ENCODE results near the gene PAPOLA.

The PAPOLA gene

GRCh38 chr14:96484399-96484798, 17.8 kb upstream of the PAPOLA start:
- TF ChIP-seq CTCF (IDR thresholded peaks at IDR 0.05; ENCODE audit: borderline replicate concordance, insufficient read depth, low read depth, low read length): no peak
- H3K4me3 ChIP-seq (ENCODE audit: low read depth, low read length): no peak overlapping the region

- TF ChIP-seq CTCF (IDR thresholded peaks at IDR 0.05; ENCODE audit: borderline replicate concordance, insufficient read depth, low read depth, low read length): no peak
- H3K4me3 ChIP-seq (ENCODE audit: low read depth, low read length): no peak overlapping the region
These were observed 15.5 kb upstream of the PAPOLA start for GRCh38 chr14:96486705-96487104.

- no peak for TF ChIP-seq CTCF (IDR thresholded peaks at IDR 0.05; ENCODE audit: borderline replicate concordance, insufficient read depth, low read depth, low read length)
- H3K4me3 ChIP-seq (ENCODE audit: low read depth, low read length): no peak overlapping the region
These were observed 12.9 kb upstream of the PAPOLA start for GRCh38 chr14:96489327-96489726.

GRCh38 chr14:96493178-96493577, 9.0 kb upstream of the PAPOLA start:
- TF ChIP-seq CTCF (IDR thresholded peaks at IDR 0.05; ENCODE audit: borderline replicate concordance, insufficient read depth, low read depth, low read length): no peak
- no peak overlapping the region for H3K4me3 ChIP-seq (ENCODE audit: low read depth, low read length)

GRCh38 chr14:96494331-96494730, 7.9 kb upstream of the PAPOLA start:
- H3K4me3 ChIP-seq (ENCODE audit: low read depth, low read length): no peak overlapping the region
- no peak for TF ChIP-seq CTCF (IDR thresholded peaks at IDR 0.05; ENCODE audit: borderline replicate concordance, insufficient read depth, low read depth, low read length)

GRCh38 chr14:96497087-96497486, 5.1 kb upstream of the PAPOLA start:
- H3K4me3 ChIP-seq (ENCODE audit: low read depth, low read length): no peak overlapping the region
- TF ChIP-seq CTCF (IDR thresholded peaks at IDR 0.05; ENCODE audit: borderline replicate concordance, insufficient read depth, low read depth, low read length): no peak

GRCh38 chr14:96497586-96497985, 4.6 kb upstream of the PAPOLA start:
- no peak for TF ChIP-seq CTCF (IDR thresholded peaks at IDR 0.05; ENCODE audit: borderline replicate concordance, insufficient read depth, low read depth, low read length)
- H3K4me3 ChIP-seq (ENCODE audit: low read depth, low read length): no peak overlapping the region

Measured in GM12875 (cell line).